Naive thymus-derived CD8-positive, alpha-beta T cell (primary cell): Measurements from ENCODE around the gene NCMAP. TPM values are rescaled to one million over a fixed set of nuclear protein-coding genes. Genes with fewer than 3 reads are reported as not detected.
"Not testable (repeated sequence)": the region's sequence is repeated elsewhere in the genome, so short reads cannot be mapped to it uniquely, and the experiment has no call there.

Experiments
- ATAC-seq, 2 donors: fragments of 150-1000 bp; cut with Tn5 transposase in 1 of 2; sonication (Bioruptor Pico), chemical (Tn5 transposase) in 1 of 2; 1 replicate in 1 of 2; 2 replicates in 1 of 2; pipeline ENCODE4 v1.10.0; 2021; ENCODE audit warnings: mild to moderate bottlenecking in 2 of 2, moderate library complexity in 2 of 2
- POLR2A ChIA-PET: fragments of 350-600 bp; sonication (Branson Sonifier 250); formaldehyde crosslinking; loops from one replicate; lab custom pipeline; 2021; ENCODE audit warnings: antibody characterized with exemption; lab: Charles Lee
- DNase-seq, 10 donors: peaks; one replicate each; pipeline versions ENCODE4 v3.0.0 to v3.0.0-alpha.2; 2020 to 2022
- H3K27ac Mint-ChIP-seq, 10 donors: one replicate each; pipeline ENCODE4 v1.8.0; 2020 to 2022; ENCODE audit warnings: mild to moderate bottlenecking in 10 of 10, mixed read lengths in 10 of 10, moderate library complexity in 4 of 10, inconsistent platforms in 1 of 10
- H3K27me3 Mint-ChIP-seq, 5 donors: one replicate each; pipeline ENCODE4 v1.8.0; 2021 to 2022; ENCODE audit warnings: mixed read lengths in 5 of 5
- H3K36me3 Mint-ChIP-seq, 3 donors: one replicate each; pipeline ENCODE4 v1.8.0; 2020 to 2022; ENCODE audit warnings: mixed read lengths in 3 of 3, mild to moderate bottlenecking in 2 of 3, inconsistent platforms in 1 of 3
- H3K4me1 Mint-ChIP-seq, 4 donors: one replicate each; pipeline ENCODE4 v1.8.0; 2021 to 2022; ENCODE audit warnings: mixed read lengths in 4 of 4
- H3K4me3 Mint-ChIP-seq, 10 donors: one replicate each; pipeline ENCODE4 v1.8.0; 2020 to 2022; ENCODE audit warnings: mild to moderate bottlenecking in 10 of 10, mixed read lengths in 10 of 10, moderate library complexity in 6 of 10, inconsistent platforms in 1 of 10
- H3K9me3 Mint-ChIP-seq, 9 donors: one replicate each; pipeline ENCODE4 v1.8.0; 2020 to 2022; ENCODE audit warnings: mixed read lengths in 9 of 9, mild to moderate bottlenecking in 3 of 9, inconsistent platforms in 1 of 9, moderate library complexity in 1 of 9
- polyA plus RNA-seq, 3 donors: library from polyadenylated mRNA; unstranded; fragments of 300-500 nt; fragmentation: Illumina TruSeq; gene quantifications; one replicate each; pipeline ENCODE4 v1.2.3, GENCODE V29; 2021
- total RNA-seq, 8 experiments: library from RNA in 2 of 8; stranded (reverse) in 2 of 8; gene quantifications; one replicate each; pipeline ENCODE4 v1.2.3 and lab custom pipeline; 2021 to 2026

Gene NCMAP
- total and polyA plus RNA-seq, 5 experiments from 2014 or later = 0.03 to 0.21 (median 0.09) TPM; not detected in 2

DNA sequence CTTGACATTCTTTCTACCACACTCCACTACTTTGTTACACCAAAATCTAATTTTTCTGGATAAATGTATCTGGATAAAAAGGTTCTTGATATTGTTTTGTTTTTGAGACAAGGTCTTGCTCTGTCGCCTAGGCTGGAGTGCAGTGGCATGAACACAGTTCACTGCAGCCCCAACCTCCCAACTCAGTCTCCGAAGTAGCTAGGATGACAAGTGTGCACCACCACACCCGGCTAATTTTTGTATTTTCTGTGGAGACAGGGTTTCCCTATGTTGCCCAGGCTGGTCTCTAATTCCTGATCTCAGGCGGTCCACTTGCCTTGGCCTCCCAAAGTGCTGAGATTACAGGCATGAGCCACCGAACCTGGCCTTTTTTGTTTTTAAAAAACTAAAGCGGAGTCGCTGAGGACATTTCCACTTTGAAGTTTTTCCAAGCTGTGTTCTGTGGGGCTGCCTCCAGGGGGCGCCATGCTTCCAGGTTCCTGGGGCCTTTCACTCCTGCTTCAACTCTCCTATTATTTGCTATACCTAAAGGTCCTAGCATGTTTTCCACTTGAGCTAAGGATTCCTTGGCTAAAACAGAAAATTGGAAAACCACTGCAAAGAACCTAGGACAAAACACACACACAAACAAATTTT, 14.1 kb upstream of the NCMAP start:
- peak overlapping the region in 3 of 10 donors; percentile 26 to 54 (median 31) for H3K4me3 Mint-ChIP-seq
- ATAC-seq (no peak), DNase-seq (peak in 2 of 10 donors; percentile 17 to 24)
- peaks cover 1 to 41% (median 12%) of the 10 kb centered on the region in 3 donors for H3K36me3 Mint-ChIP-seq
- H3K27ac Mint-ChIP-seq = peak overlapping the region; percentile 67 to 99 (median 86)
- peaks cover 23 to 72% (median 57%) of the 10 kb centered on the region in 4 donors for H3K4me1 Mint-ChIP-seq
- H3K27me3 Mint-ChIP-seq = no peaks in the 10 kb centered on the region
- H3K9me3 Mint-ChIP-seq = no peaks in the 10 kb centered on the region
- POLR2A ChIA-PET = interaction anchor here (0.6 to 1.3 kb wide), 6 partner anchors 12 to 126 kb away, joined by 3 to 5 read pairs (median 3); partner anchors contain the start of genes NIPAL3 and SRRM1

DNA sequence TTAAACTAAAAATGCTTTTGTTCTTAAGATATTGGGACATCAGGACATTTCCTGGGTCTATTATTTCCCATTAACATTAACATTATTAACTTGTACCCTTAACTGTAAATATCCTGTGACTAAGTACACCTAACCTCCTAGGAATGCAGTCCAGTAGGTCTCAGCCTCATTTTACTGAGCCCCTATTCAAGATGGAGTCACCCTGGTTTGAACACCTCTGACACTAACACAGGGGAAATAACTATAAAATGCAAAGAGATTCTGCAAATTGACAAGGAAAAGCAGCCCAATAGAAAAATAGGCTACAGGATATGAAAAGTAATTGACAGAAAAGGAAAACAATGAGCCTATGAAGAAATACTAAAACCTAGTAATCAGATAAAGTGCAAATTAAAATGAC, 11.6 kb upstream of the NCMAP start:
- Mint-ChIP-seq H3K4me1 (peaks cover 25 to 66% (median 54%) of the 10 kb centered on the region in 4 donors), H3K27ac (peak overlapping the region in 1 of 10 donors; percentile 43), H3K9me3 (no peaks in the 10 kb centered on the region), H3K36me3 (peaks cover 0 to 22% (median 3%) of the 10 kb centered on the region in 3 donors), H3K4me3 (no peak overlapping the region), H3K27me3 (peaks cover 0 to 1% (median 0%) of the 10 kb centered on the region in 5 donors)
- no peak for DNase-seq
- no peak for ATAC-seq
- POLR2A ChIA-PET = interaction anchor here (1.0 kb wide), 1 partner anchor 11 kb away, joined by 3 read pairs; the partner anchor contains the start of gene NCMAP

DNA sequence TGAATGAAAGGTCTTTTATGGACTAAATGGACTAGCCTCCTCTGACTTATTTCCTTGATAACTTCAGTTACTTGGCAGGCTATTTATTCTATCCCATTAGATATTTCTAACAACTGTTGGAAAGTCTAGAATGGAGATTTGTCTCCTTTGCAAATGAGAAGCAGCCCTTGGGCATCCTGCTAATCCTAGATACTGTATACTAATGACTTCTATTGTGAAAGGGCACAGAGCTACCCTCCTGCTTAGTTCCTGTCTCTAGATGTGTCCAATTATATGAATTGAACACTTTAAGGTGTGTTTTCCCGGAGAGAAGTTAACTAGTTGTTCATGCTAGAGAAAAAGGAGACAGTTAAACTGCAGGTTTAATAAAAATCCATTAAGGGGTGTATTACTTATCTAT, 10.2 kb upstream of the NCMAP start:
- H3K9me3 Mint-ChIP-seq = no peaks in the 10 kb centered on the region
- no peak for DNase-seq
- POLR2A ChIA-PET = interaction anchor here (1.1 to 2.4 kb wide), 2 partner anchors 8 to 43 kb away, joined by 3 to 5 read pairs; partner anchors contain the start of gene RCAN3
- no peak for ATAC-seq
- no peak overlapping the region for H3K4me3 Mint-ChIP-seq
- H3K27ac Mint-ChIP-seq = peak overlapping the region in 5 of 10 donors; percentile 0 to 73 (median 51)
- peaks cover 19 to 52% (median 44%) of the 10 kb centered on the region in 4 donors for H3K4me1 Mint-ChIP-seq
- H3K36me3 Mint-ChIP-seq = peaks cover 0 to 9% (median under 1%) of the 10 kb centered on the region in 3 donors
- H3K27me3 Mint-ChIP-seq = peaks cover 0 to 1% (median 0%) of the 10 kb centered on the region in 5 donors

DNA sequence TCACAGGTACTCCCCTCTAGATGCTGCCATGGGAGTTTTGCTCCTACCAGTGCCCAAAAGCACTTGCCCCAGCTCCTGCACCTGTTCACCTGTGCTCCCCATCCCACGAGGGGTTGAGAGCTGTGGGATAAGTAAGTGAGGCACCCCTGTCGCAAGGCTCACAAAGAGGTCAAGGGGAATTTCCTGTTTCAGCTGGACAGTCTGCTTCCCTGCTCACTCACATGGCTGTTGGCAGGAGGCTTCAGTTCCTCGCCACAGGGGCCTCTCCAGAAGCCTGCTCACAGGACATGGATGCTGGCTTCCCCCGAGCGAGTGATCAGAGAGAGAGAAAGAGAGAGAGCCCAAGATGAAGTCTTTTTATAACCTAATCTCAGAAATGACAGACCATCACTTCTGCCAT, 8.7 kb upstream of the NCMAP start:
- Mint-ChIP-seq H3K9me3 (no peaks in the 10 kb centered on the region), H3K36me3 (no peaks in the 10 kb centered on the region), H3K27me3 (peaks cover 0 to 1% (median 0%) of the 10 kb centered on the region in 5 donors), H3K4me1 (peaks cover 17 to 38% (median 29%) of the 10 kb centered on the region in 4 donors), H3K27ac (no peak overlapping the region), H3K4me3 (no peak overlapping the region)
- DNase-seq = no peak
- ATAC-seq = no peak
- POLR2A ChIA-PET = interaction anchor here (1.2 to 2.4 kb wide), 2 partner anchors 12 to 44 kb away, joined by 5 read pairs; partner anchors contain the start of gene RCAN3

DNA sequence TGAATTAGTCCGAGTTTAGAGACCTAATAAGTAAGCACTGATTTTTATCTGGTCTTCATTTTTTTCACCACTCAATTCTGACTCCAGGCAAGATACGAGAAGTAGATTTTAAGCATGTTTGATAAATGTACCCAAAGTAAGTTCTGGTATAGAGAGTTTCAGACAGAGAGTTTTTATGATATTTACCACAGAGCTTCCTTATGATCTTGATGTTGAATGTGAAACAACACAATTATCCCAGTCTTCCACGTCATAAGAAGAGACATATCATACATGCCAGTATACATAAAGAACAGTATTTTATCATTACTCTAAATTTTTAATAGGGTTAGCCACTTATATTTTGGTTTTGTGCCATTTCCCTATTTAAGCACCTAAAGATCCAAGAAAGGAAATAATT, 7.8 kb upstream of the NCMAP start:
- peaks cover 14 to 34% (median 25%) of the 10 kb centered on the region in 4 donors for H3K4me1 Mint-ChIP-seq
- H3K9me3 Mint-ChIP-seq = no peaks in the 10 kb centered on the region
- ATAC-seq (no peak), DNase-seq (no peak)
- peaks cover 0 to 1% (median 0%) of the 10 kb centered on the region in 5 donors for H3K27me3 Mint-ChIP-seq
- H3K27ac Mint-ChIP-seq = peak overlapping the region in 1 of 10 donors; percentile 58
- POLR2A ChIA-PET = interaction anchor here (0.6 to 1.6 kb wide), 3 partner anchors 12 to 119 kb away, joined by 3 to 5 read pairs (median 4); no protein-coding TSS in a partner anchor
- H3K4me3 Mint-ChIP-seq = no peak overlapping the region
- H3K36me3 Mint-ChIP-seq = no peaks in the 10 kb centered on the region

DNA sequence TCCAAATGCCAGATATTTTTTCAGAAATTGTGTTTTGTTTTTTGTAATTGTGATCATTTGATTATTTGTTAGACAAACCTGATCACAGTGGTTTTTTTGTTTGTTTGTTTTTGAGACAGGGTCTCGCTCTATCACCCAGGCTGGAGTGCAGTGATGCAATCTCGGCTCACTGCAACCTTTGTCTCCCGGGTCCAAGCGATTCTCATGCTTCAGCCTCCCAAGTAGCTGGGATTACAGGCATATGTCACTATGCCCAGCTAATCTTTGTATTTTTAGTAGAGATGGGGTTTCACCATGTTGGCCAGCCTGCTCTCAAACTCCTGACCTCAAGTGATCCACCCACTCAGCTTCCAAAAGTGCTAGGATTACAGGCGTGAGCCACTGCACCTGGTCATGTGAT, 6.7 kb upstream of the NCMAP start:
- POLR2A ChIA-PET = interaction anchor here (1.6 kb wide), 1 partner anchor 16 kb away, joined by 3 read pairs; no protein-coding TSS in a partner anchor
- H3K36me3 Mint-ChIP-seq, H3K9me3 Mint-ChIP-seq, DNase-seq, H3K27me3 Mint-ChIP-seq, ATAC-seq, H3K4me3 Mint-ChIP-seq: not testable (repeated sequence)
- peak overlapping the region in 1 of 10 donors; percentile 14 for H3K27ac Mint-ChIP-seq
- H3K4me1 Mint-ChIP-seq = peaks cover 13 to 33% (median 24%) of the 10 kb centered on the region in 4 donors

DNA sequence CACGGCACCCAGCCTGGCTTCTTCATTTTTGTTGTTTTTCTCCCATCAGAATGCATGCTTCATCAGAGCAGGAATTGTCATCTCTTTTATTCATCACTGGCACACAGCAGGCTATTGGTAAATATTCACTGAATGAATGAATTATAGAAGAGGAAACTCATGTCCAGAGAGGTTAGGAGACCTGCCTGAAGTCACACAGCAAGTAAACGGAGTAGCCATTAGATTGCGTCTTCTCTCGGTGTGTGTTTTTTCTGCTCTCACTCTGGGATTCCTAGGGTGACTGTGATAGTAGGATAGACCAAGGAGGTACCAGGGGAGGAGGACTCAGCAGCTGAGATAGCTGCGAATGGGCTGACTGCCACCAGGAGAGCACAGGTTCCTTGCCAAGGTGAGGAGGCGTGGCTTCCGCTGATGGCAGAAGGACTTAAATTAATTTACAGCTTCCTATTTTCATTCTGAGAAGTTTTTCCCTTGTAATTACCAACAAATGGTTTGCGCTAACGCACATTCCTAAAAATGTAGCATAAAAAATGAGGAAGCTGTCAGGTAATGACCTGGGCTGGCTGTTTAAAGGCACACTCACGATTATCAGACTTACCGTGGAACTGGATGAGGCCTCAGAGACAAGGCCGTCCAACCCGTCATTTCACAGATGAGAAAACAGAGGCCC, 4.5 kb upstream of the NCMAP start:
- Mint-ChIP-seq H3K4me3 (no peak overlapping the region), H3K9me3 (no peaks in the 10 kb centered on the region), H3K27ac (no peak overlapping the region), H3K4me1 (peaks cover 7 to 22% (median 13%) of the 10 kb centered on the region in 4 donors), H3K36me3 (no peaks in the 10 kb centered on the region), H3K27me3 (peaks cover 0 to 6% (median 0%) of the 10 kb centered on the region in 5 donors)
- DNase-seq (no peak), ATAC-seq (no peak)
- POLR2A ChIA-PET = no interaction called here

DNA sequence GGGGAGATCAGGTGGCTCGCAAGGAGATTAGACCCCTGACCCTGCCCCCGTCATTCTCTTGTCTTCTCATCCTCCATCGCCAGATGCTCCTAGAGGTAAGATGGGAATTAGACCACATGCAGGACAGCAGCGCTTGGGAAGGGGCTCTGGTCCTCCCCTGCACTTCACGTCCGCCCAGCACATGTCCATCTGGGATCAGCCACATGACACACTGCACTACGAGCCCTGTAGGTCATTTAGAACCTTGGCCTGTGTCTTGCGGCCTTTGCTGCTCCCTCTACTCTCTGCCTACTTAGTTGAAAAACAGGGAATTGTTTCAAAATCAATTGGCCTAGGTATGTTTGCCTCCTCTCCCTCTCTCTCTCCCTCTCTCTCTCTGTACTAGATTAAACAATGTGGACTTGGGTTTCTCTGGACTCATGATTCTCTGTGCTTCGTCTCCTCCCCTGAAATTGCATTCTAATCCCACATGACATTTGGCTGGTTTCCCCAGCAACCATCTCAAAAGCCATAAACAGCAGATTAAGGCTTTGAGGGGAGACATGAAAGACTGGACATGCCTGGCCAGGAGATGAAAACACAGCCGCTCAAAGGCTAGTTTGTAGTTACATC, 3.8 kb upstream of the NCMAP start:
- peaks cover 8 to 26% (median 16%) of the 10 kb centered on the region in 4 donors for H3K4me1 Mint-ChIP-seq
- no peak for ATAC-seq
- no peak for DNase-seq
- no peak overlapping the region for H3K4me3 Mint-ChIP-seq
- POLR2A ChIA-PET = no interaction called here
- H3K27me3 Mint-ChIP-seq = peaks cover 0 to 6% (median 0%) of the 10 kb centered on the region in 5 donors
- H3K36me3 Mint-ChIP-seq = no peaks in the 10 kb centered on the region
- peak overlapping the region in 2 of 10 donors; percentile 9 to 32 for H3K27ac Mint-ChIP-seq
- no peaks in the 10 kb centered on the region for H3K9me3 Mint-ChIP-seq

DNA sequence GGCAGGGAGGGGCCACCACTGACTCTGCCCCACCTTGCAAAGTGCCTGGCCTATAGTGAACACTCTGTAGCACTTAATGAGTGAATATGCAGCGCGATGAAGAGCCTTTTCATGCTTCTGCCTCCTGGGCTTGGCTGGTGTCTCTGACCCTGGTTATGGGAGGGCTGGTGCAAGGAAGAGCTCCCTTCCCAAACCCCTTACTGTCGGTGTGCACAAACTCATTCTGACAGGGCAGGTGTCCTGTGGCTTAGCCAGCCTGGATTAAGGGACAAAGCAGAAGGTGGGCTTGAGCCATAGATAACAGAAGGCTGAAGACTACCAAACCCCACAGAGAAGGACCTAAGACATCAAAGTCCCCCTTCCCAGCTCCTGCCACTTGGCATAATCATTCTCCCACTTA, 2.0 kb upstream of the NCMAP start:
- POLR2A ChIA-PET = interaction anchor here (0.6 to 1.2 kb wide), 2 partner anchors 9 to 72 kb away, joined by 3 read pairs; no protein-coding TSS in a partner anchor
- Mint-ChIP-seq H3K4me3 (peak overlapping the region in 1 of 10 donors; percentile 25), H3K36me3 (no peaks in the 10 kb centered on the region), H3K27me3 (peaks cover 0 to 9% (median 0%) of the 10 kb centered on the region in 5 donors), H3K9me3 (no peaks in the 10 kb centered on the region), H3K4me1 (peaks cover 7 to 24% (median 14%) of the 10 kb centered on the region in 4 donors), H3K27ac (peak overlapping the region in 3 of 10 donors; percentile 36 to 56 (median 43))
- no peak for DNase-seq
- ATAC-seq = no peak

DNA sequence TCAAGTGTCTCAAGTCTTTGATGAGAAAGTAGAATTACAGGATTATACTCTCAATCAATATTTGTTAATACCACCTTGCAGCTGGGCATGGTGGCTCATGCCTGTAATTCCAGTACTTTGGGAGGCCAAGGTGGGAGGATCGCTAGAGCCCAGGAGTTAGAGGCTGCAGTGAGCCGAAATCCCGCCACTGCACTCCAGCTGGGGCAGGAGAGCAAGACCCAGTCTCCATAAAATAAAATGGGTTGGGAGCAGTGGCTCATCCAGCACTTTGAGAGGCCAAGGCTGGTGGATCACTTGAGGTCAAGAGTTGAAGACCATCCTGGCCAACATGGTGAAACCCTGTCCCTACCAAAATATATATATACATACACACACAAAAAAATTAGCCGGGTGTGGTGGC, 1.2 kb upstream of the NCMAP start:
- Mint-ChIP-seq H3K36me3 (no peaks in the 10 kb centered on the region), H3K4me3 (peak overlapping the region in 6 of 10 donors; percentile 77 to 89 (median 81)), H3K27ac (peak overlapping the region in 3 of 10 donors; percentile 21 to 86 (median 75)), H3K27me3 (peaks cover 0 to 9% (median 0%) of the 10 kb centered on the region in 5 donors), H3K4me1 (peaks cover 7 to 23% (median 14%) of the 10 kb centered on the region in 4 donors), H3K9me3 (no peaks in the 10 kb centered on the region)
- POLR2A ChIA-PET = interaction anchor here (1.2 kb wide), 1 partner anchor 10 kb away, joined by 3 read pairs; no protein-coding TSS in a partner anchor
- DNase-seq (no peak), ATAC-seq (no peak)

DNA sequence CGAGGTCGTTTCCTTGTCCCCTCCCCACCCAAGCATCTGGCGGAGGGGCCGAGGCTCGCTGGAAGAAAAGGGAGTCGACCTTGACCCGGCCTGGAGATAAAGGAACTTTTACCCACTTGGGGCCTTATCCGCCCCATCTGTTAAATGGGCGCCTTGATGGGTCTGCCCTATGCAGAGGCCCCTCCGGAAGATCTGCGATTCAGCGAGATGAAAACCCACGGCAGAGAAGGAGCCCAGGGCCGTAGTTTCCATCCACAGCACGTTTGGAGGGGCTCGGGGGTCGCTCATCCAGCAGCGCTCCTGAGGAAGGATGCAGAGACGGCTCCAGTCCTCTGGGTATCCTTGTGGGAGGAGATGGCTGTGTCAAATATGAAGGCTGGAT, 518 bp downstream of the NCMAP start:
- DNase-seq = no peak
- POLR2A ChIA-PET = interaction anchor here (1.7 kb wide), 1 partner anchor 75 kb away, joined by 5 read pairs; no protein-coding TSS in a partner anchor
- Mint-ChIP-seq H3K36me3 (no peaks in the 10 kb centered on the region), H3K4me1 (peaks cover 7 to 22% (median 14%) of the 10 kb centered on the region in 4 donors), H3K9me3 (no peaks in the 10 kb centered on the region), H3K27ac (peak overlapping the region in 3 of 10 donors; percentile 25 to 77 (median 48)), H3K4me3 (peak overlapping the region in 9 of 10 donors; percentile 50 to 85 (median 67)), H3K27me3 (peaks cover 0 to 9% (median 0%) of the 10 kb centered on the region in 5 donors)
- no peak for ATAC-seq

DNA sequence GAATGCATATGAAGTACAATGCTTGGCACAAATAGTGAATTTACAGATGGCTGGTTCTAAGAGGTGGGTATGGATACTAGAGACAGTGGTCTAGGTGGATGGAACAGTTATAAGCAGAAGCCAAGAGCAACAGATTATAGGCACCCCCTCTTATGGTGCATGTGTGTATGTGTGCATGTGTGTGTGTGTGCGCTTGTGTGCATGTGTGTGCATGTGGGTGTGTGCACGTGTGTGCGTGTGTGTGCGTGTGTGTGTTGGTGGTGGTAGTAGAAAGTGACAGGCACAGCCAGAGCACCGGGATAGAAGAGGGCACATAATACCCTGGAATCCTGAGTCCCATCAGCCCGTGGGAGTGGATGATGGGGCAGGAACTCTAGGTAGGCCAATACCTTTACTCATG, 1.3 kb downstream of the NCMAP start:
- POLR2A ChIA-PET = interaction anchor here (0.7 to 1.7 kb wide), 2 partner anchors 17 to 76 kb away, joined by 3 to 5 read pairs; no protein-coding TSS in a partner anchor
- H3K4me3 Mint-ChIP-seq = peak overlapping the region in 7 of 10 donors; percentile 25 to 80 (median 67)
- ATAC-seq = no peak
- no peaks in the 10 kb centered on the region for H3K9me3 Mint-ChIP-seq
- peaks cover 0 to 9% (median 0%) of the 10 kb centered on the region in 5 donors for H3K27me3 Mint-ChIP-seq
- peaks cover 9 to 23% (median 14%) of the 10 kb centered on the region in 4 donors for H3K4me1 Mint-ChIP-seq
- no peak for DNase-seq
- peak overlapping the region in 6 of 10 donors; percentile 27 to 71 (median 46) for H3K27ac Mint-ChIP-seq
- no peaks in the 10 kb centered on the region for H3K36me3 Mint-ChIP-seq
